Measurements from ENCODE around the gene COMMD6.
A peak's percentile ranks its signal among the peaks of the same experiment; 100 is the strongest.
"Not testable (repeated sequence)": the region's sequence is repeated elsewhere in the genome, so short reads cannot be mapped to it uniquely, and the experiment has no call there.

Gene COMMD6

GRCh38 chr13:75554981-75555380, 17.3 kb upstream of the COMMD6 start:
- no peaks in the 10 kb centered on the region for H3K4me1 ChIP-seq (ENCODE audit: control insufficient read depth, insufficient read depth, low read length)
- no peak overlapping the region for H3K4me3 ChIP-seq (ENCODE audit: insufficient read depth, low read depth, low read length)
- 92 to 95% methylated on average over 3 of the region's 3 CpGs for WGBS, 2 experiments
- no peaks in the 10 kb centered on the region for H3K36me3 ChIP-seq (ENCODE audit: control insufficient read depth, insufficient read depth, low read length)
- H3K27ac ChIP-seq (ENCODE audit: insufficient read depth, low read depth, low read length, poor library complexity, severe bottlenecking), result no peak overlapping the region
- H3K9me3 ChIP-seq (ENCODE audit: control insufficient read depth, low read length), result no peaks in the 10 kb centered on the region
- H3K27me3 ChIP-seq (ENCODE audit: control insufficient read depth, insufficient read depth, low read length, poor library complexity, severe bottlenecking), result no peaks in the 10 kb centered on the region

GRCh38 chr13:75554464-75554863, 16.8 kb upstream of the COMMD6 start:
- no peaks in the 10 kb centered on the region for H3K27me3 ChIP-seq (ENCODE audit: control insufficient read depth, insufficient read depth, low read length, poor library complexity, severe bottlenecking)
- 94 to 98% methylated on average over 1 of the region's 1 CpG for WGBS, 2 experiments
- no peaks in the 10 kb centered on the region for H3K4me1 ChIP-seq (ENCODE audit: control insufficient read depth, insufficient read depth, low read length)
- H3K36me3 ChIP-seq (ENCODE audit: control insufficient read depth, insufficient read depth, low read length), result no peaks in the 10 kb centered on the region
- no peak overlapping the region for H3K27ac ChIP-seq (ENCODE audit: insufficient read depth, low read depth, low read length, poor library complexity, severe bottlenecking)
- H3K4me3 ChIP-seq (ENCODE audit: insufficient read depth, low read depth, low read length), result no peak overlapping the region
- no peaks in the 10 kb centered on the region for H3K9me3 ChIP-seq (ENCODE audit: control insufficient read depth, low read length)

GRCh38 chr13:75550159-75550567, 12.5 kb upstream of the COMMD6 start:
- H3K27ac ChIP-seq (ENCODE audit: insufficient read depth, low read depth, low read length, poor library complexity, severe bottlenecking), result no peak overlapping the region
- 3 to 10% methylated on average over 9 to 10 of the region's 10 CpGs for WGBS, 2 experiments
- H3K9me3 ChIP-seq (ENCODE audit: control insufficient read depth, low read length), result no peaks in the 10 kb centered on the region
- H3K36me3 ChIP-seq (ENCODE audit: control insufficient read depth, insufficient read depth, low read length), result no peaks in the 10 kb centered on the region
- H3K4me1 ChIP-seq (ENCODE audit: control insufficient read depth, insufficient read depth, low read length), result peaks cover 5% of the 10 kb centered on the region
- H3K4me3 ChIP-seq (ENCODE audit: insufficient read depth, low read depth, low read length), result peak overlapping the region; percentile 80
- H3K27me3 ChIP-seq (ENCODE audit: control insufficient read depth, insufficient read depth, low read length, poor library complexity, severe bottlenecking), result no peaks in the 10 kb centered on the region

- Histone ChIP-seq H3K9me3 (ENCODE audit: control insufficient read depth, low read length) (no peaks in the 10 kb centered on the region), H3K27me3 (ENCODE audit: control insufficient read depth, insufficient read depth, low read length, poor library complexity, severe bottlenecking) (no peaks in the 10 kb centered on the region), H3K4me1 (ENCODE audit: control insufficient read depth, insufficient read depth, low read length) (peaks cover 5% of the 10 kb centered on the region), H3K4me3 (ENCODE audit: insufficient read depth, low read depth, low read length) (peak within 1 kb of the TSS; percentile 80), H3K36me3 (ENCODE audit: control insufficient read depth, insufficient read depth, low read length) (no peaks in the 10 kb centered on the region), H3K27ac (ENCODE audit: insufficient read depth, low read depth, low read length, poor library complexity, severe bottlenecking) (peak within 1 kb of the TSS; percentile 82)
- 0 to 1% methylated on average over 74 of the region's 74 CpGs for WGBS, 2 experiments
Observed at GRCh38 chr13:75549262-75550158, 11.9 kb upstream of the COMMD6 start, which contains the start of gene UCHL3. Gene UCHL3 (plus strand): TSS chr13:75549791. CDS start chr13:75549821, 30 bp downstream.

- H3K4me1 ChIP-seq (ENCODE audit: control insufficient read depth, insufficient read depth, low read length), result peaks cover 5% of the 10 kb centered on the region
- 97% methylated on average over 3 of the region's 3 CpGs for WGBS, 2 experiments
- H3K36me3 ChIP-seq (ENCODE audit: control insufficient read depth, insufficient read depth, low read length), result no peaks in the 10 kb centered on the region
- no peaks in the 10 kb centered on the region for H3K27me3 ChIP-seq (ENCODE audit: control insufficient read depth, insufficient read depth, low read length, poor library complexity, severe bottlenecking)
- no peak overlapping the region for H3K27ac ChIP-seq (ENCODE audit: insufficient read depth, low read depth, low read length, poor library complexity, severe bottlenecking)
- H3K4me3 ChIP-seq (ENCODE audit: insufficient read depth, low read depth, low read length), result no peak overlapping the region
- H3K9me3 ChIP-seq (ENCODE audit: control insufficient read depth, low read length), result no peaks in the 10 kb centered on the region
Observed at GRCh38 chr13:75547917-75548316, 10.3 kb upstream of the COMMD6 start.

GRCh38 chr13:75545386-75545785, 7.7 kb upstream of the COMMD6 start:
- not testable (repeated sequence) for H3K27me3 ChIP-seq (ENCODE audit: control insufficient read depth, insufficient read depth, low read length, poor library complexity, severe bottlenecking); H3K4me3 ChIP-seq (ENCODE audit: insufficient read depth, low read depth, low read length); H3K4me1 ChIP-seq (ENCODE audit: control insufficient read depth, insufficient read depth, low read length); H3K9me3 ChIP-seq (ENCODE audit: control insufficient read depth, low read length); H3K27ac ChIP-seq (ENCODE audit: insufficient read depth, low read depth, low read length, poor library complexity, severe bottlenecking); H3K36me3 ChIP-seq (ENCODE audit: control insufficient read depth, insufficient read depth, low read length)
- WGBS, 2 experiments, result 82 to 84% methylated on average over 14 of the region's 14 CpGs

- Histone ChIP-seq H3K36me3 (ENCODE audit: control insufficient read depth, insufficient read depth, low read length) (no peaks in the 10 kb centered on the region), H3K27me3 (ENCODE audit: control insufficient read depth, insufficient read depth, low read length, poor library complexity, severe bottlenecking) (no peaks in the 10 kb centered on the region), H3K9me3 (ENCODE audit: control insufficient read depth, low read length) (no peaks in the 10 kb centered on the region), H3K4me1 (ENCODE audit: control insufficient read depth, insufficient read depth, low read length) (peaks cover 5% of the 10 kb centered on the region), H3K4me3 (ENCODE audit: insufficient read depth, low read depth, low read length) (no peak overlapping the region), H3K27ac (ENCODE audit: insufficient read depth, low read depth, low read length, poor library complexity, severe bottlenecking) (no peak overlapping the region)
- 89 to 91% methylated on average over 9 to 10 of the region's 10 CpGs for whole genome bisulfite sequencing, 2 experiments
Observed at GRCh38 chr13:75544681-75545330, 7.2 kb upstream of the COMMD6 start.

- no peaks in the 10 kb centered on the region for H3K27me3 ChIP-seq (ENCODE audit: control insufficient read depth, insufficient read depth, low read length, poor library complexity, severe bottlenecking)
- no peak overlapping the region for H3K4me3 ChIP-seq (ENCODE audit: insufficient read depth, low read depth, low read length)
- no peaks in the 10 kb centered on the region for H3K36me3 ChIP-seq (ENCODE audit: control insufficient read depth, insufficient read depth, low read length)
- H3K4me1 ChIP-seq (ENCODE audit: control insufficient read depth, insufficient read depth, low read length), result no peaks in the 10 kb centered on the region
- 91 to 100% methylated on average over 1 of the region's 1 CpG for WGBS, 2 experiments
- no peaks in the 10 kb centered on the region for H3K9me3 ChIP-seq (ENCODE audit: control insufficient read depth, low read length)
- no peak overlapping the region for H3K27ac ChIP-seq (ENCODE audit: insufficient read depth, low read depth, low read length, poor library complexity, severe bottlenecking)
Observed at GRCh38 chr13:75541961-75542360, 4.3 kb upstream of the COMMD6 start.

- Histone ChIP-seq H3K36me3 (ENCODE audit: control insufficient read depth, insufficient read depth, low read length) (no peaks in the 10 kb centered on the region), H3K4me3 (ENCODE audit: insufficient read depth, low read depth, low read length) (no peak overlapping the region), H3K9me3 (ENCODE audit: control insufficient read depth, low read length) (no peaks in the 10 kb centered on the region), H3K27me3 (ENCODE audit: control insufficient read depth, insufficient read depth, low read length, poor library complexity, severe bottlenecking) (no peaks in the 10 kb centered on the region), H3K4me1 (ENCODE audit: control insufficient read depth, insufficient read depth, low read length) (no peaks in the 10 kb centered on the region), H3K27ac (ENCODE audit: insufficient read depth, low read depth, low read length, poor library complexity, severe bottlenecking) (no peak overlapping the region)
- WGBS, 2 experiments, result 89 to 93% methylated on average over 3 to 4 of the region's 4 CpGs
Observed at GRCh38 chr13:75541287-75541686, 3.6 kb upstream of the COMMD6 start.

GRCh38 chr13:75533861-75534260, 3.8 kb downstream of the COMMD6 start:
- H3K9me3 ChIP-seq (ENCODE audit: control insufficient read depth, low read length), result no peaks in the 10 kb centered on the region
- H3K36me3 ChIP-seq (ENCODE audit: control insufficient read depth, insufficient read depth, low read length), result no peaks in the 10 kb centered on the region
- no peak overlapping the region for H3K4me3 ChIP-seq (ENCODE audit: insufficient read depth, low read depth, low read length)
- H3K27me3 ChIP-seq (ENCODE audit: control insufficient read depth, insufficient read depth, low read length, poor library complexity, severe bottlenecking), result no peaks in the 10 kb centered on the region
- peaks cover 3% of the 10 kb centered on the region for H3K4me1 ChIP-seq (ENCODE audit: control insufficient read depth, insufficient read depth, low read length)
- 100% methylated on average over 1 of the region's 1 CpG; no CpG with 5 or more reads in 1 of the 2 experiments for WGBS, 2 experiments
- no peak overlapping the region for H3K27ac ChIP-seq (ENCODE audit: insufficient read depth, low read depth, low read length, poor library complexity, severe bottlenecking)
